Esophagus muscularis mucosa (tissue), 4 donors: Measurements from ENCODE around the gene NKAIN4.

Experiments
- CTCF ChIP-seq, 3 experiments: fragments of 200-600 bp in 2 of 3; fragments of 450-650 bp in 1 of 3; sonication (generic) in 2 of 3; IDR thresholded peaks; one replicate each; pipeline ENCODE4 v1.5.1; 2017 to 2019; ENCODE audit warnings: antibody characterized with exemption in 3 of 3, mild to moderate bottlenecking in 2 of 3, moderate library complexity in 1 of 3
- EP300 ChIP-seq: sonication (generic); formaldehyde crosslinking; IDR thresholded peaks from one replicate; pipeline ENCODE4 v1.6.1; 2017; ENCODE audit warnings: antibody characterized with exemption
- POLR2A ChIP-seq: fragments of 450-650 bp; IDR thresholded peaks from one replicate; pipeline ENCODE4 v1.6.1; 2017; ENCODE audit warnings: antibody characterized with exemption, moderate library complexity, mild to moderate bottlenecking, low read depth
- POLR2AphosphoS5 ChIP-seq, 2 donors: sonication (generic); formaldehyde crosslinking; IDR thresholded peaks; one replicate each; pipeline ENCODE4 v1.6.1; 2017; ENCODE audit warnings: antibody characterized with exemption in 2 of 2

- TF ChIP-seq CTCF (IDR thresholded peaks at IDR 0.05): no peak
- TF ChIP-seq POLR2A: no peak
- TF ChIP-seq POLR2AphosphoS5 (IDR thresholded peaks at IDR 0.05): no peak
- TF ChIP-seq EP300: no peak
Observed at GRCh38 chr20:63222541-63222940, 31.7 kb downstream of the NKAIN4 start.
